Astrocyte of the spinal cord (primary cell): ENCODE results near the gene ANKRD12.
"Not testable (repeated sequence)": the region's sequence is repeated elsewhere in the genome, so short reads cannot be mapped to it uniquely, and the experiment has no call there.

Experiments
- DNase-seq: peaks from one replicate; pipeline ENCODE4 v3.0.0; 2011; ENCODE audit warnings: low read depth, low spot score
- H3K4me3 ChIP-seq: 2 replicates; pipeline ENCODE4 v1.5.1; 2011; ENCODE audit warnings: low read depth, mild to moderate bottlenecking, low read length, moderate library complexity
- in situ Hi-C: cut with HindIII; loops from 2 replicates; pipeline ENCODE4 v1.10.0; 2017; ENCODE audit warnings: low sequenced_read_pairs
- TF ChIP-seq, protein P1 (sequence below): IDR thresholded peaks from 2 replicates; pipeline ENCODE4 v1.5.1; 2012; ENCODE audit warnings: low read depth, mild to moderate bottlenecking, low read length, inconsistent platforms

The ANKRD12 gene

DNA sequence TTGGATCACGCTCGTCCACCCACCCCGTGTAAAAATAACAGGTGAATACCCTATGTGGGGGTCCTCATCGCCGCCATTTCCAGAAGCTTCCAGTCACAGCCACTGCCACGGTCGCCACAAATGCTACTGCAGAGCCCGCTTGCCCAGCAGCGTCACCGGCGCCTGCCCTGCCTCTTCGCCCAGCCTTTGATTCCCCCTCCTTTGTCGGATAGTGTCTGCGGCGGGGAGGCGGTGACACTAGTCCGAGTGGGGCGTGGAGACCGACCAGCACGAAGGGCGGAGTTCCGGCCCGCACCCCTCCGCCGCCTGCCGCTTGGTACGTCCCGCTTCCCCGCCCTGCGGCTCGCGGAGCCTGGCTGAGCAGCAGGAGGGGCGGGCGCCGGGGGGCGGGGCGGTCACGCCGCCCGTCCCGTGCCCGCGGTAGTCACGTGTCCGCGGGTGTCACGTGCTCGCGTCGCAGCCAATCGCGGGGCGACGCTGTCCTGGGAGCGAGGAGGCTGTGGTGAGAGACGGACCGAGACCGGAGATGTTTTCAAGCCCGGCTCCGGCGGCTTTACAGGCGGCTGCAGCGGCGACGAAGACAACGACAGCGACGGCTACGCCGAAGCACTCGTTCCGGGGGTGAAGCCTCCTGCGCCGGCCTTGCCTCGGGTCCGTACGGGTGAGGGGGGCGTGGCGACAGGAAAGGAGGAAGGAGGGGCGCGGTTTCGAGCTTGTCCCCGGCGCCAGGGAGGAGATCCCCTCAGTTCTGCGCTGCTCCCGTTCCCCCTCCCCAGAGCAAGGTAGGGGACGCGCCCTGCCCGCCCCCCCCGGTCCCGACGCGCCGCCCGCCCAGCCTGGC, at the start of gene ANKRD12:
TSS of gene ANKRD12 (plus strand) at position 467 of the 841 bp plus-strand sequence. CDS start 45,652 bp downstream, outside the sequence.
- peak within 1 kb of the TSS; percentile 83 for H3K4me3 ChIP-seq
- DNase-seq, result peak; percentile 98
- TF ChIP-seq, protein P1, sequence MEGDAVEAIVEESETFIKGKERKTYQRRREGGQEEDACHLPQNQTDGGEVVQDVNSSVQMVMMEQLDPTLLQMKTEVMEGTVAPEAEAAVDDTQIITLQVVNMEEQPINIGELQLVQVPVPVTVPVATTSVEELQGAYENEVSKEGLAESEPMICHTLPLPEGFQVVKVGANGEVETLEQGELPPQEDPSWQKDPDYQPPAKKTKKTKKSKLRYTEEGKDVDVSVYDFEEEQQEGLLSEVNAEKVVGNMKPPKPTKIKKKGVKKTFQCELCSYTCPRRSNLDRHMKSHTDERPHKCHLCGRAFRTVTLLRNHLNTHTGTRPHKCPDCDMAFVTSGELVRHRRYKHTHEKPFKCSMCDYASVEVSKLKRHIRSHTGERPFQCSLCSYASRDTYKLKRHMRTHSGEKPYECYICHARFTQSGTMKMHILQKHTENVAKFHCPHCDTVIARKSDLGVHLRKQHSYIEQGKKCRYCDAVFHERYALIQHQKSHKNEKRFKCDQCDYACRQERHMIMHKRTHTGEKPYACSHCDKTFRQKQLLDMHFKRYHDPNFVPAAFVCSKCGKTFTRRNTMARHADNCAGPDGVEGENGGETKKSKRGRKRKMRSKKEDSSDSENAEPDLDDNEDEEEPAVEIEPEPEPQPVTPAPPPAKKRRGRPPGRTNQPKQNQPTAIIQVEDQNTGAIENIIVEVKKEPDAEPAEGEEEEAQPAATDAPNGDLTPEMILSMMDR, result no peak
- in situ Hi-C loops, result no loop called here

DNA sequence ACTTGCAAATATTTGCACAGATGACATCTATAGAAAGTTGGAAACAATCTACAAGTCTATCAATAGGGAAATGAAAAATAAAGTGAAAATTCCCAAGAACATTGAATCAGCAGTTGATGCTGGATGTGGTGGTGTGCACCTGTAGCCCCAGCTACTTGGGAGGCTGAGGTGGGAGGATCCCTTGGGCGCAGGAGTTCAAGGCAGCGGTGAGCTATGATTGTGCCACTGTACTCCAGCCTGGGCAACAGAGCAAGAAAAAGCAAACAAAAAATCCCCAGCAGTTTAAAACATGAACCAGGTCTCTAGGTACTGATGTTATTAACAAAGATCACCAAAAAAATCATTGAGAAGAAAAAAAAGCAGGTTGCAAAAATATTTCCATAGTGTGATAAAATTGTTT, 49.4 kb upstream of the ANKRD12 start:
- DNase-seq, result no peak
- no peak overlapping the region for H3K4me3 ChIP-seq
- in situ Hi-C loops, result no loop called here
- TF ChIP-seq, protein P1, result no peak

DNA sequence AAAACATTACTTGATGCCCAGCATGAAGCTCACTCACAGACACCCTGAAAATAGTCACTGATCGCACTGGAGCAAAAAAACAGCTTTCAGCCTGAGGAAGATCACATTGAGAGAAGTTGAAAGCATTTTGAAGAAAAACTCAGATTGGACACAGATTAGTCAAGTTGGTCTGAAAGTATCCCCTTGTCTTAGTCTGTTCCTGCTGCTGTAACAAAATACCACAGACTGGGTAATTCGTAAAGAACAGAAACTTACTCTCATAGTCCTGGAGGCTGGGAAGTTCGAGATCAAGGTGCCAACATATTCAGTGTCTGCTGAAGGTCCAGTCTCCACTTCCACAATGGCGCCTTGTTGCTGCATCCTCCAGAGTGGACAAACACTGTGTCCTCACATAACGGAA, 48.3 kb upstream of the ANKRD12 start:
- DNase-seq, result no peak
- no peak overlapping the region for H3K4me3 ChIP-seq
- in situ Hi-C loops, result no loop called here
- TF ChIP-seq, protein P1, result no peak

DNA sequence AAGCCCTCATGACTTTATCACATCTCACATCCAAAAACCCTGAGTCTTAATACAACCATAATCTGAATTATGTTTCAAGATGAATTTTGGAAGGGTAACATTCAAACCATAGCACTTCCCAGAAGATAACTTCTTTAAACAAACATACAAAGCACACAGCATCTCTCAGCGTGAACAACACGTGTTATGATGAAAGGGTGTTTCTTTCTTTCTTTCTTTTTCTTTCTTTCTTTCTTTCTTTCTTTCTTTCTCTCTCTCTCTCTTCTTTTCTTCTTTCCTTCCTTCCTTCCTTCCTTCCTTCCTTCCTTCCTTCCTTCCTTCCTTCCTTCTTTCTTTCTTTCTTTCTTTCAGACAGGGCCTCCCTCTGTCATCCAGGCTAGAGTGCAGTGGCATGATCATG, 47.9 kb upstream of the ANKRD12 start:
- H3K4me3 ChIP-seq, DNase-seq, in situ Hi-C loops: not testable (repeated sequence)

DNA sequence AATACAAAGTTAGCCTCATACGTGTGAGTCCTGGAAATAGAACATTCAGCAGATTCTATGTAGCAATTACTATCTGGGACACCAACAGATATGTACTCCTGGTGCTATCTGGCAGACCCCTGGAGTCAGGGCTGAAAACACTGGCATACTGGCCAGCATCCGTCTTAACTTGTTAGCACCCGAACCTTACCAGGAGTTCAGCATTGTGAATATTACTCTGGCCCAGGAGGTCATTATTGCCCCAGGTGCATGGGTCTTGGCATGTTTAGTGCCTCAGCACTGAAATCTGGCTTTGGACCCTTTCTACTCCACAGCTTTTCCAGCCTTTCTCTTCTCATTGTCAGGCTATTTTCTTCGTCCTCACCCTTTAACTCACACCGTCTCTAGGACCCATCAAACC, 46.0 kb upstream of the ANKRD12 start:
- H3K4me3 ChIP-seq, result no peak overlapping the region
- TF ChIP-seq, protein P1, result no peak
- in situ Hi-C loops, result no loop called here
- DNase-seq, result no peak

DNA sequence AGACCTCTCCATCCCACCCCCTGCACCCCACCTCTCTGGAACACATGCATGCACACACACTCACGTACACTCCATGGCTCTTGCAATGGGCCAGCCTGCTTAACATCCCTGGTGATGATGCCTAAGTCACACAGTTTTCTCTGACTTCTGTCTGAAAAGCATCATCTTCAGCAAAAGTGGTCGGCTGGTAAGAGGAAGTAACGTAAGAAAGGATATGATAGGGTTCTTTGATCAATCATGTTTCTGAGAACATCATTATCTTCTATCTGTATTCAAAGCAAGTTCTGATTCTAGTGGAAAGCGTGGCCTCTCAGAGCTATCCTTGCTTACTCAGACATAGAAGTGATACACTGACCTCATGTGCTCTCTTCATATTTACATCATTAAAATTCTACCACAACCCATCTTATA, 45.5 kb upstream of the ANKRD12 start:
- H3K4me3 ChIP-seq, result no peak overlapping the region

DNA sequence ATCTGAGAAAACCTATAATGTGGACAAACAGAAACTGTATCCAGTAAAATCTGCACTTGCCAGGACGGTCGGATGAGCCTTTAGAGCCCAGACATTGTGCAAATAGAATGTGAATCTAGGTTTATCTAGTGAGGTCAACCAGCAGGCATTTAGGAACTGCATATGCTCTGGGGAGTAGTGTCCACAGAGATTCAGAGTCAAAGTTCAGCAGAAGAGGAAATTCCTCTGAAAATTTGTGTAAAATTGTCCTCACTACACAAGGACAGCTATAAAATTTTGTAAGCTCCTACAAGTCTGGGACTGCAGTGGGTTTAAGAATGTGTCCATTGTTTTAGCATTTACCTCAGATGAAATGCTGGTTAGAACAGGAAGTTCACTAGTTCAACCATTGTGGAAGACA, 43.9 kb upstream of the ANKRD12 start:
- TF ChIP-seq, protein P1, result no peak
- no peak overlapping the region for H3K4me3 ChIP-seq
- in situ Hi-C loops, result no loop called here
- no peak for DNase-seq

More for the DNA sequence above, 45.5 kb upstream of the ANKRD12 start:
- DNase-seq, result no peak
- TF ChIP-seq, protein P1, result no peak
- in situ Hi-C loops, result no loop called here

DNA sequence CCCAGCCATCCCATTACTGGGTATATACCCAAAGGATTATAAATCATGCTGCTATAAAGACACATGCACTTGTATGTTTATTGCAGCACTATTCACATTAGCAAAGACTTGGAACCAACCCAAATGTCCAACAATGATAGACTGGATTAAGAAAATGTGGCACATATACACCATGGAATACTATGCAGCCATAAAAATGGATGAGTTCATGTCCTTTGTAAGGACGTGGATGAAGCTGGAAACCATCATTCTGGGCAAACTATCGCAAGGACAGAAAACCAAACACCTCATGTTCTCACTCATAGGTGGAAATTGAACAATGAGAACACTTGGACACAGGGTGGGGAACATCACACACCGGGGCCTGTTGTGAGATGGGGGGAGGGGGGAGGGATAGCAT, 43.5 kb upstream of the ANKRD12 start:
- DNase-seq, H3K4me3 ChIP-seq, in situ Hi-C loops: not testable (repeated sequence)
